Neural progenitor cell (in vitro differentiated cells): Measurements from ENCODE around the gene KRTAP5-6. TPM values are rescaled to one million over a fixed set of nuclear protein-coding genes. Genes with fewer than 3 reads are reported as not detected.

Source experiments
- DNase-seq: peaks from one replicate; pipeline ENCODE4 v3.0.0-alpha.2; 2016; ENCODE audit warnings: low spot score
- H2AFZ ChIP-seq: fragments of 200-600 bp; sonication (generic); replicated peaks from 2 replicates; pipeline ENCODE4 v1.6.1; 2016; ENCODE audit warnings: antibody characterized with exemption
- H3F3A ChIP-seq: fragments of 200-600 bp; sonication (generic); 2 replicates; pipeline ENCODE4 v1.6.1; 2016; ENCODE audit warnings: antibody characterized with exemption, low read depth
- H3K27ac ChIP-seq: fragments of 200-600 bp; sonication (generic); 2 replicates; pipeline ENCODE4 v1.5.1; 2016; ENCODE audit warnings: mild to moderate bottlenecking
- H3K27me3 ChIP-seq: fragments of 200-600 bp; sonication (generic); 2 replicates; pipeline ENCODE4 v1.6.1; 2016; ENCODE audit warnings: mild to moderate bottlenecking, moderate library complexity
- H3K36me3 ChIP-seq: fragments of 200-600 bp; sonication (generic); 2 replicates; pipeline ENCODE4 v1.5.1; 2016
- H3K4me1 ChIP-seq: fragments of 200-600 bp; sonication (generic); 2 replicates; pipeline ENCODE4 v1.6.1; 2016; ENCODE audit warnings: mixed run types
- H3K4me2 ChIP-seq: fragments of 200-600 bp; sonication (generic); 2 replicates; pipeline ENCODE4 v1.6.1; 2016
- H3K4me3 ChIP-seq: fragments of 200-600 bp; sonication (generic); 2 replicates; pipeline ENCODE4 v1.5.1; 2016
- H3K79me2 ChIP-seq: fragments of 200-600 bp; sonication (generic); 2 replicates; pipeline ENCODE4 v1.6.1; 2016; ENCODE audit warnings: low read depth
- H3K9ac ChIP-seq: fragments of 200-600 bp; sonication (generic); 2 replicates; pipeline ENCODE4 v1.6.1; 2016
- H3K9me3 ChIP-seq: fragments of 200-600 bp; sonication (generic); 2 replicates; pipeline ENCODE4 v1.5.1; 2016; ENCODE audit warnings: low read depth
- H4K20me1 ChIP-seq: fragments of 200-600 bp; sonication (generic); 2 replicates; pipeline ENCODE4 v1.6.1; 2016; ENCODE audit warnings: low read depth
- H3K27ac Mint-ChIP-seq: 3 replicates; pipeline ENCODE4 v1.8.0; 2021; ENCODE audit warnings: mixed read lengths
- H3K27me3 Mint-ChIP-seq: 2 replicates; pipeline ENCODE4 v1.8.0; 2022; ENCODE audit warnings: low read depth, mild to moderate bottlenecking, inconsistent platforms, moderate library complexity, mixed read lengths; ENCODE audit not compliant: insufficient read depth
- H3K36me3 Mint-ChIP-seq: 3 replicates; pipeline ENCODE4 v1.8.0; 2021; ENCODE audit warnings: mixed read lengths
- H3K4me1 Mint-ChIP-seq: 3 replicates; pipeline ENCODE4 v1.8.0; 2021; ENCODE audit warnings: mixed read lengths
- H3K4me3 Mint-ChIP-seq: 3 replicates; pipeline ENCODE4 v1.8.0; 2021; ENCODE audit warnings: mild to moderate bottlenecking, moderate library complexity, mixed read lengths
- H3K9me3 Mint-ChIP-seq: 3 replicates; pipeline ENCODE4 v1.8.0; 2020; ENCODE audit warnings: mixed read lengths
- CTCF ChIP-seq: fragments of 200-600 bp; sonication (generic); IDR thresholded peaks from 2 replicates; pipeline ENCODE4 v1.5.1; 2017; ENCODE audit warnings: antibody characterized with exemption, mild to moderate bottlenecking
- EZH2 ChIP-seq: fragments of 200-600 bp; sonication (generic); IDR thresholded peaks from 2 replicates; pipeline ENCODE4 v1.6.1; 2017; ENCODE audit warnings: antibody characterized with exemption, mild to moderate bottlenecking, moderate library complexity
- EZH2phosphoT487 ChIP-seq: fragments of 200-600 bp; sonication (generic); IDR thresholded peaks from 2 replicates; pipeline ENCODE4 v1.6.1; 2017; ENCODE audit warnings: antibody characterized with exemption
- total RNA-seq: library from RNA; depleted of rRNA; stranded (reverse); fragments of >200 nt; gene quantifications from 2 replicates; pipeline ENCODE4 v1.2.3, GENCODE V29; 2015; ENCODE audit warnings: low replicate concordance

The KRTAP5-6 gene
- total RNA-seq, 1 donor from 2014 or later, result not detected

- H3K4me3 ChIP-seq, result no peak overlapping the region
- H3K36me3 ChIP-seq, result no peaks in the 10 kb centered on the region
- TF ChIP-seq CTCF (no peak), EZH2phosphoT487 (no peak), EZH2 (no peak)
- Mint-ChIP-seq H3K27ac (no peak overlapping the region), H3K4me3 (no peak overlapping the region), H3K9me3 (no peaks in the 10 kb centered on the region), H3K27me3 (peaks cover 14% of the 10 kb centered on the region), H3K36me3 (no peaks in the 10 kb centered on the region), H3K4me1 (no peaks in the 10 kb centered on the region)
- H3F3A ChIP-seq, result no peaks in the 10 kb centered on the region
- H3K79me2 ChIP-seq, result no peaks in the 10 kb centered on the region
- H3K9ac ChIP-seq, result no peak overlapping the region
- H3K27me3 ChIP-seq, result peaks cover 25% of the 10 kb centered on the region
- H2AFZ ChIP-seq, result peak overlapping the region; percentile 70
- no peaks in the 10 kb centered on the region for H4K20me1 ChIP-seq
- no peak overlapping the region for H3K27ac ChIP-seq
- H3K4me1 ChIP-seq, result no peaks in the 10 kb centered on the region
- no peak for DNase-seq
- no peaks in the 10 kb centered on the region for H3K9me3 ChIP-seq
- H3K4me2 ChIP-seq, result no peak overlapping the region
Observed at GRCh38 chr11:1653541-1654387, 43.2 kb upstream of the KRTAP5-6 start.

- Histone ChIP-seq H3K9ac (no peak overlapping the region), H3K27ac (no peak overlapping the region), H3K9me3 (no peaks in the 10 kb centered on the region), H4K20me1 (no peaks in the 10 kb centered on the region), H3K79me2 (no peaks in the 10 kb centered on the region), H3K4me3 (no peak overlapping the region), H3K27me3 (peaks cover 25% of the 10 kb centered on the region), H3K4me1 (no peaks in the 10 kb centered on the region), H3K36me3 (no peaks in the 10 kb centered on the region), H2AFZ (no peak overlapping the region), H3F3A (no peaks in the 10 kb centered on the region), H3K4me2 (no peak overlapping the region)
- TF ChIP-seq CTCF, result no peak
- TF ChIP-seq EZH2phosphoT487, result no peak
- no peak for TF ChIP-seq EZH2
- H3K27me3 Mint-ChIP-seq, result peaks cover 14% of the 10 kb centered on the region
- H3K36me3 Mint-ChIP-seq, result no peaks in the 10 kb centered on the region
- H3K27ac Mint-ChIP-seq, result no peak overlapping the region
- no peaks in the 10 kb centered on the region for H3K4me1 Mint-ChIP-seq
- H3K9me3 Mint-ChIP-seq, result no peaks in the 10 kb centered on the region
- no peak overlapping the region for H3K4me3 Mint-ChIP-seq
- no peak for DNase-seq
Observed at GRCh38 chr11:1654388-1655167, 42.4 kb upstream of the KRTAP5-6 start.

- peaks cover 9% of the 10 kb centered on the region for H3K27me3 Mint-ChIP-seq
- no peak overlapping the region for H2AFZ ChIP-seq
- H3K9me3 ChIP-seq, result no peaks in the 10 kb centered on the region
- no peak overlapping the region for H3K27ac ChIP-seq
- no peaks in the 10 kb centered on the region for H3K36me3 Mint-ChIP-seq
- H3K4me1 ChIP-seq, result no peaks in the 10 kb centered on the region
- no peak overlapping the region for H3K27ac Mint-ChIP-seq
- H3K9ac ChIP-seq, result no peak overlapping the region
- no peaks in the 10 kb centered on the region for H3K79me2 ChIP-seq
- no peak overlapping the region for H3K4me3 Mint-ChIP-seq
- H4K20me1 ChIP-seq, result no peaks in the 10 kb centered on the region
- H3F3A ChIP-seq, result no peaks in the 10 kb centered on the region
- no peak for DNase-seq
- H3K4me1 Mint-ChIP-seq, result peaks cover 7% of the 10 kb centered on the region
- H3K27me3 ChIP-seq, result peaks cover 25% of the 10 kb centered on the region
- no peaks in the 10 kb centered on the region for H3K36me3 ChIP-seq
- H3K4me3 ChIP-seq, result no peak overlapping the region
- no peak overlapping the region for H3K4me2 ChIP-seq
- no peaks in the 10 kb centered on the region for H3K9me3 Mint-ChIP-seq
- TF ChIP-seq CTCF, result no peak
Observed at GRCh38 chr11:1655168-1656060, 41.6 kb upstream of the KRTAP5-6 start.
